Hepatocyte (in vitro differentiated cells): ENCODE measurements around the gene CEP295NL. TPM values are rescaled to one million over a fixed set of nuclear protein-coding genes. Genes with fewer than 3 reads are reported as not detected.

Experiments
- DNase-seq: peaks from one replicate; pipeline ENCODE4 v3.0.0-alpha.2; 2016; ENCODE audit warnings: low spot score
- H2AFZ ChIP-seq: fragments of 200-600 bp; sonication (generic); 2 replicates; pipeline ENCODE4 v1.6.0; 2016; ENCODE audit warnings: antibody characterized with exemption, mild to moderate bottlenecking
- H3K27ac ChIP-seq: fragments of 200-600 bp; sonication (generic); 2 replicates; pipeline ENCODE4 v1.5.1; 2016; ENCODE audit warnings: mild to moderate bottlenecking
- H3K27me3 ChIP-seq: fragments of 200-600 bp; sonication (generic); 2 replicates; pipeline ENCODE4 v1.6.1; 2016
- H3K36me3 ChIP-seq: fragments of 200-600 bp; sonication (generic); replicated peaks from 2 replicates; pipeline ENCODE4 v1.5.1; 2016; ENCODE audit warnings: low read depth; ENCODE audit not compliant: insufficient read depth
- H3K4me1 ChIP-seq: fragments of 200-600 bp; sonication (generic); 2 replicates; pipeline ENCODE4 v1.5.1; 2016; ENCODE audit warnings: mild to moderate bottlenecking, moderate library complexity; ENCODE audit not compliant: insufficient read depth
- H3K4me2 ChIP-seq: fragments of 200-600 bp; sonication (generic); 2 replicates; pipeline ENCODE4 v1.6.0; 2016
- H3K4me3 ChIP-seq: fragments of 200-600 bp; sonication (generic); 2 replicates; pipeline ENCODE4 v1.5.1; 2016; ENCODE audit warnings: mild to moderate bottlenecking
- H3K79me2 ChIP-seq: fragments of 200-600 bp; sonication (generic); 2 replicates; pipeline ENCODE4 v1.6.0; 2017; ENCODE audit warnings: mild to moderate bottlenecking
- H3K9me2 ChIP-seq: fragments of 200-600 bp; sonication (generic); replicated peaks from 2 replicates; pipeline ENCODE4 v1.6.0; 2017; ENCODE audit warnings: mild to moderate bottlenecking; ENCODE audit not compliant: insufficient read depth
- H3K9me3 ChIP-seq: fragments of 200-600 bp; sonication (generic); 2 replicates; pipeline ENCODE4 v1.5.1; 2016; ENCODE audit warnings: low read depth, mild to moderate bottlenecking
- H4K20me1 ChIP-seq: fragments of 200-600 bp; sonication (generic); 2 replicates; pipeline ENCODE4 v1.6.0; 2016; ENCODE audit warnings: mild to moderate bottlenecking; ENCODE audit not compliant: insufficient read depth, poor library complexity, severe bottlenecking
- CTCF ChIP-seq: fragments of 200-600 bp; sonication (generic); IDR thresholded peaks from 2 replicates; pipeline ENCODE4 v1.5.1; 2016; ENCODE audit warnings: antibody characterized with exemption, mild to moderate bottlenecking; ENCODE audit not compliant: poor library complexity
- EZH2 ChIP-seq: fragments of 200-600 bp; sonication (generic); IDR thresholded peaks from 2 replicates; pipeline ENCODE4 v1.6.1; 2016; ENCODE audit warnings: antibody characterized with exemption, mild to moderate bottlenecking, borderline replicate concordance
- EZH2phosphoT487 ChIP-seq: fragments of 200-600 bp; sonication (generic); IDR thresholded peaks from one replicate; pipeline ENCODE4 v1.6.1; 2018; ENCODE audit warnings: antibody characterized with exemption, mild to moderate bottlenecking, low read depth, moderate library complexity; ENCODE audit not compliant: unreplicated experiment, severe bottlenecking
- WGBS: methylation state at CpG from one replicate; pipeline ENCODE4 v1.1.6; 2016; ENCODE audit warnings: low lambda C conversion rate; ENCODE audit errors: missing lambda C conversion rate; 5-methylcytosine and 5-hydroxymethylcytosine counted together
- polyA plus RNA-seq: library from polyadenylated mRNA; unstranded; fragments of >200 nt; fragmentation: Nextera tagmentation; extraction: Ambion mirVana; gene quantifications from 2 replicates; pipeline ENCODE4 v1.2.1, GENCODE V29; 2016
- total RNA-seq: library from RNA; depleted of rRNA; stranded (reverse); fragments of >200 nt; gene quantifications from 2 replicates; pipeline ENCODE4 v1.2.3, GENCODE V29; 2014

CEP295NL gene
- total and polyA plus RNA-seq, 2 experiments from 2014 or later, result 0.17 to 0.97 TPM

DNA sequence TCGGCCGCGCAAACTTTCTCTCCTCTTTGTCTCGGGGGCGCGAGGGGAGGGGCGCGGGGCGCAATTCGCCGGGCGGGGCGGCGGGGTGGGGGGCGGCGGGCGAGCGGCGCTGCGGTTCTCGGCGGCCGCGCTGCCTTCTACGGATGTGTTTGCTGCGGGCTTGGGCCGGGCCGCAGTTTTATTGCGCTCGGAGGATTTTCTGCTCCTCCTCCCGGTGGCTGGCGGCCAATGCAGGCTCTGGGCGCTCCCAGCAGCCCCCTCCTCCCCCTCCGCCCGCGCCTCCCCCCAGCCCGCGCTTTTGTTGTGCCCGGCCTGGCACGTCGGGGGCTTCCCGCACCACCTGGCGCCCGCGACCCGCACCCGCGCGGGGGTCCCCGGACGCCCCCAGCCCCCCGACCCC lies 22.2 kb upstream of the CEP295NL start, which contains the start of gene TIMP2:
TSS of gene TIMP2 (minus strand) at position 154 of the 400 bp plus-strand sequence. CDS start 299 bp downstream, outside the sequence.
- peak; percentile 94 for DNase-seq
- Histone ChIP-seq H3K4me1 (peaks cover 11% of the 10 kb centered on the region), H2AFZ (peak within 1 kb of the TSS; percentile 94), H3K9me2 (no peaks in the 10 kb centered on the region), H3K4me2 (peak within 1 kb of the TSS; percentile 99), H3K79me2 (peaks cover 44% of the 10 kb centered on the region), H3K27me3 (no peaks in the 10 kb centered on the region), H3K27ac (peak within 1 kb of the TSS; percentile 94), H4K20me1 (peaks cover 31% of the 10 kb centered on the region), H3K4me3 (peak within 1 kb of the TSS; percentile 94), H3K9me3 (no peaks in the 10 kb centered on the region), H3K36me3 (no peaks in the 10 kb centered on the region)
- 0% methylated on average over 2 of the region's 52 CpGs for WGBS
- TF ChIP-seq EZH2phosphoT487, result no peak
- TF ChIP-seq CTCF, result peak; percentile 7

DNA sequence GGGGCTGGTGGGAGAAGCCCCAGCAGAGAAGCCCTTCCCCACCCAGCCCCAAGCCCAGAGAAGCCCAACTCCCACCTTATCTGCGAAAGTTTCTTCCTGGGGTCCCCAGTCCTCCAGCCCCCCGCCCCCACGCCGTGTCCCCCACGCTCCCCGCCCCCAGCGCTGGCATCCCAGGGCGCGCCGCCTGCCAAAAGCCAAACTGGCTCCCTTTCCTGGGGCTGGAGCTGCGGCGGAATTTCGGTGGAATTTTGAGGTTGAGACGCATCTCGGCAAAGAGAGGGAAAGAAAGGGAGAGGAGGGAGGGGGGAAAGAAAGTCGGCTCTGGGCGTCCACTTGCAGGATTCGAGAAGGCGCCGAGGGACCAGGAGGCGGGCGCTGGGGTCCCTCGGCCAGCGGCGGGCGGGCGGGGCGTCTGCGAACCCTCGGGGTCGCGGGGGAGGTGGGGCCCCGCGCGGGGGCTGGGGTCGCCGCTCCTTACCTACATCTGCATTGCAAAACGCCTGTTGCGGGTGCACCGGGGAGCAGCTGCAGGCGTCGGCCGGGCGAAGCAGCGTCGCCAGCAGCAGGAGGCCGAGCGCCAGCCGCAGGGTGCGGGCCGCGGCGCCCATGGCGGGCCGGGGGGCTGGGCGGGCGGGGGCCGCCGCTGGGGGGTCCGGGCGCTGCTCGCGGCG lies 21.6 kb upstream of the CEP295NL start:
- 2% methylated on average over 45 of the region's 64 CpGs for WGBS
- H4K20me1 ChIP-seq, result peaks cover 37% of the 10 kb centered on the region
- H3K9me3 ChIP-seq, result no peaks in the 10 kb centered on the region
- H2AFZ ChIP-seq, result peak overlapping the region; percentile 49
- H3K4me2 ChIP-seq, result peak overlapping the region; percentile 99
- no peaks in the 10 kb centered on the region for H3K27me3 ChIP-seq
- peaks cover 11% of the 10 kb centered on the region for H3K4me1 ChIP-seq
- H3K36me3 ChIP-seq, result no peaks in the 10 kb centered on the region
- H3K79me2 ChIP-seq, result peaks cover 51% of the 10 kb centered on the region
- no peaks in the 10 kb centered on the region for H3K9me2 ChIP-seq
- peak overlapping the region; percentile 85 for H3K27ac ChIP-seq
- peak; percentile 53 for DNase-seq
- peak overlapping the region; percentile 94 for H3K4me3 ChIP-seq
- TF ChIP-seq EZH2phosphoT487, result no peak
- no peak for TF ChIP-seq CTCF
- no peak for TF ChIP-seq EZH2

DNA sequence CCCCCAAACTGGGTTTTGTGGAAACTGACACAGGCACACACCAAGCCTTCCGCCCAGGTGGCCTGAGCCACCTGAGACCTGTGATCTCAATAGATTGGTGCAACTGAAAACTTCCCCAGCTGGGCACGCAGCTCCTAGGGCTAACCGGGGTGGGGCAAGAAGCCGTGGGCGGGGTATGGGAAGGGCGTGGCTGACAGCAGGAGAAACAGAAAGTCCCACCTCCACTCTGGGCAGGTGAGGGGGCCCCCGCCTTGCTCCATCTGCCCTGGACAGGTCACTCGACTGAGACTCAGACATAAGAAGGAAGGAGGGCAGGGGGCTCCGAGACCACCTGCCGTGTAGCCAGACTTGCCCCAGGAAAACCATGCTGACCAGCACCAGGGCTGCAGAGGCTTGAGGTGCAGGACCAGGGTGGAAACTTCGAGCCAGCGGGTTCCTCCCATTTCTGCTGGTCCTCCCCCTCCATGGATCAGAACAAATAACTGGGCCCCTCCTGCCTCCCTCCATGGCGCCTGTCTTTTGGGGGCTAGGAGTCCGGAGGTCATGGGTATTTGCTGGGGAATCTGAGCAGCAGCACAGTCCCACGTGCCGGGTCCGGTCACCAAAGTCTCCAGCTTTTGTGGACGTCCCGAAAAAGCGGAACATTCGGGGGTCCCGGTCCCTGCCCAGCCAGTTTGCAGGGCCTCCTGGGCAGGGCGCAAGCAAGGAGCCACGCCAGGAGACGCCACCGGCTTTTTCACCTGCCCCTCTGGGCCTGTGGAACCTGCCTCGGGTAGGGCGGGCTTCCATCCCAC lies 20.9 kb upstream of the CEP295NL start:
- peak; percentile 89 for DNase-seq
- no peaks in the 10 kb centered on the region for H3K9me2 ChIP-seq
- H3K4me2 ChIP-seq, result peak overlapping the region; percentile 99
- no peaks in the 10 kb centered on the region for H3K36me3 ChIP-seq
- peaks cover 11% of the 10 kb centered on the region for H3K4me1 ChIP-seq
- TF ChIP-seq EZH2 (no peak), EZH2phosphoT487 (no peak), CTCF (no peak)
- H4K20me1 ChIP-seq, result peaks cover 37% of the 10 kb centered on the region
- peak overlapping the region; percentile 85 for H3K27ac ChIP-seq
- H3K79me2 ChIP-seq, result peaks cover 58% of the 10 kb centered on the region
- no peaks in the 10 kb centered on the region for H3K27me3 ChIP-seq
- no peaks in the 10 kb centered on the region for H3K9me3 ChIP-seq
- 13% methylated on average over 27 of the region's 28 CpGs for WGBS
- H3K4me3 ChIP-seq, result peak overlapping the region; percentile 94
- H2AFZ ChIP-seq, result peak overlapping the region; percentile 49
